ENCODE data around the gene ITPR3. TPM values are rescaled to one million over a fixed set of nuclear protein-coding genes. Genes with fewer than 3 reads are reported as not detected.

ITPR3 gene
- total and polyA plus RNA-seq, 4 donors: 36.7 to 89.5 (median 44.4) TPM

GRCh38 chr6:33675968-33676367, 54.8 kb downstream of the ITPR3 start:
- 96 to 97% methylated on average over 7 of the region's 7 CpGs for WGBS, 2 donors
- Histone ChIP-seq H3K9ac (ENCODE audit: insufficient read depth in 1 of 2, low read length in 2 of 2) (no peak overlapping the region), H3K4me1 (ENCODE audit: control insufficient read depth in 5 of 5, insufficient read depth in 5 of 5, low read length in 5 of 5) (no peaks in the 10 kb centered on the region), H3K36me3 (ENCODE audit: control insufficient read depth in 4 of 4, insufficient read depth in 4 of 4, low read length in 4 of 4) (peaks cover 0 to 77% (median 15%) of the 10 kb centered on the region in 4 donors), H3K4me3 (no peak overlapping the region), H3K27me3 (ENCODE audit: control insufficient read depth in 3 of 3, insufficient read depth in 3 of 3, low read length in 2 of 3) (no peaks in the 10 kb centered on the region), H3K9me3 (ENCODE audit: control insufficient read depth in 4 of 4, insufficient read depth in 3 of 4, low read length in 3 of 4) (no peaks in the 10 kb centered on the region), H3K27ac (ENCODE audit: low read depth in 1 of 2, low read length in 1 of 2) (no peak overlapping the region)
- DNase-seq (no peak), ATAC-seq (ENCODE audit: insufficient read depth, low FRiP score) (no peak)
- TF ChIP-seq CTCF (IDR thresholded peaks at IDR 0.05; ENCODE audit: control extremely low read depth, extremely low read depth): no peak

GRCh38 chr6:33676416-33677142, 55.5 kb downstream of the ITPR3 start:
- Histone ChIP-seq H3K27ac (ENCODE audit: low read depth in 1 of 2, low read length in 1 of 2) (no peak overlapping the region), H3K4me3 (no peak overlapping the region), H3K36me3 (ENCODE audit: control insufficient read depth in 4 of 4, insufficient read depth in 4 of 4, low read length in 4 of 4) (peaks cover 0 to 77% (median 14%) of the 10 kb centered on the region in 4 donors), H3K9ac (ENCODE audit: insufficient read depth in 1 of 2, low read length in 2 of 2) (no peak overlapping the region), H3K9me3 (ENCODE audit: control insufficient read depth in 4 of 4, insufficient read depth in 3 of 4, low read length in 3 of 4) (no peaks in the 10 kb centered on the region), H3K4me1 (ENCODE audit: control insufficient read depth in 5 of 5, insufficient read depth in 5 of 5, low read length in 5 of 5) (no peaks in the 10 kb centered on the region), H3K27me3 (ENCODE audit: control insufficient read depth in 3 of 3, insufficient read depth in 3 of 3, low read length in 2 of 3) (no peaks in the 10 kb centered on the region)
- TF ChIP-seq CTCF (IDR thresholded peaks at IDR 0.05; ENCODE audit: control extremely low read depth, extremely low read depth): no peak
- WGBS, 2 donors: 92 to 94% methylated on average over 15 of the region's 15 CpGs
- ATAC-seq (ENCODE audit: insufficient read depth, low FRiP score) (no peak), DNase-seq (no peak)

GRCh38 chr6:33677143-33677660, 56.1 kb downstream of the ITPR3 start:
- no peak for ATAC-seq (ENCODE audit: insufficient read depth, low FRiP score)
- H3K9ac ChIP-seq (ENCODE audit: insufficient read depth in 1 of 2, low read length in 2 of 2): no peak overlapping the region
- no peaks in the 10 kb centered on the region for H3K9me3 ChIP-seq (ENCODE audit: control insufficient read depth in 4 of 4, insufficient read depth in 3 of 4, low read length in 3 of 4)
- DNase-seq: no peak
- H3K27me3 ChIP-seq (ENCODE audit: control insufficient read depth in 3 of 3, insufficient read depth in 3 of 3, low read length in 2 of 3): no peaks in the 10 kb centered on the region
- TF ChIP-seq CTCF (IDR thresholded peaks at IDR 0.05; ENCODE audit: control extremely low read depth, extremely low read depth): no peak
- H3K36me3 ChIP-seq (ENCODE audit: control insufficient read depth in 4 of 4, insufficient read depth in 4 of 4, low read length in 4 of 4): peaks cover 0 to 73% (median 14%) of the 10 kb centered on the region in 4 donors
- H3K27ac ChIP-seq (ENCODE audit: low read depth in 1 of 2, low read length in 1 of 2): no peak overlapping the region
- H3K4me1 ChIP-seq (ENCODE audit: control insufficient read depth in 5 of 5, insufficient read depth in 5 of 5, low read length in 5 of 5): no peaks in the 10 kb centered on the region
- no peak overlapping the region for H3K4me3 ChIP-seq
- 66 to 76% methylated on average over 8 of the region's 8 CpGs for WGBS, 2 donors
